K562 (cell line): ENCODE data around the gene PMCH.

Experiments
- BMI1 ChIP-seq: fragments of 150-350 bp; IDR thresholded peaks from 2 replicates; pipeline ENCODE4 v1.6.1; 2014; ENCODE audit warnings: low read length
- EZH2 ChIP-seq: IDR thresholded peaks from 2 replicates; pipeline ENCODE4 v1.6.1; 2012; ENCODE audit warnings: low read depth, mild to moderate bottlenecking, inconsistent platforms, low read length, borderline replicate concordance
- PHF8 ChIP-seq: fragments of 200-600 bp; sonication (generic); IDR thresholded peaks from 2 replicates; pipeline ENCODE4 v1.6.1; 2012; ENCODE audit warnings: mixed run types, mild to moderate bottlenecking, inconsistent platforms, low read length, moderate library complexity, borderline replicate concordance
- POLR2AphosphoS5 ChIP-seq: IDR thresholded peaks from 2 replicates; pipeline ENCODE4 v1.6.1; 2011; ENCODE audit warnings: mild to moderate bottlenecking, low read depth, low read length, moderate library complexity; ENCODE audit not compliant: control insufficient read depth, insufficient read depth
- SRF ChIP-seq, 2 experiments: fragments of 250-450, 450-650 bp in 1 of 2; sonication (Bioruptor Pico) in 1 of 2; sonication (generic) in 1 of 2; formaldehyde crosslinking; IDR thresholded peaks; 2 replicates each; pipeline versions ENCODE4 v1.5.0 to v1.5.1; 2020 to 2022; ENCODE audit warnings: mild to moderate bottlenecking in 1 of 2, missing genetic modification reagents in 1 of 2
- TAF1 ChIP-seq: IDR thresholded peaks from 2 replicates; pipeline ENCODE4 v1.6.1; 2011; ENCODE audit warnings: mild to moderate bottlenecking, low read length, moderate library complexity; ENCODE audit not compliant: insufficient read depth, control insufficient read depth, severe bottlenecking; ENCODE audit errors: extremely low read depth
- YY1 ChIP-seq, 3 experiments: IDR thresholded peaks; 2 replicates each; pipeline ENCODE4 v1.6.1; 2011; ENCODE audit warnings: low read length in 2 of 3, mild to moderate bottlenecking in 2 of 3, moderate library complexity in 2 of 3, borderline replicate concordance in 1 of 3, control low read depth in 1 of 3, low read depth in 1 of 3; ENCODE audit not compliant: insufficient read depth in 3 of 3, insufficient replicate concordance in 2 of 3, control insufficient read depth in 1 of 3, insufficient read length in 1 of 3; ENCODE audit errors: extremely low read depth in 1 of 3
- TF ChIP-seq, protein P1 (sequence below): sonication (generic); formaldehyde crosslinking; IDR thresholded peaks from 2 replicates; pipeline ENCODE4 v1.8.1; 2022; ENCODE audit warnings: missing genetic modification reagents
- TF ChIP-seq, protein P2 (sequence below), 3 experiments: IDR thresholded peaks in 2 of 3; conservative IDR thresholded peaks in 1 of 3; 2 replicates each; pipeline ENCODE4 v1.5.1; 2011 to 2012; ENCODE audit warnings: low read length in 3 of 3, mild to moderate bottlenecking in 3 of 3, control low read depth in 2 of 3, improper control_type of control experiment in 1 of 3, inconsistent platforms in 1 of 3, low read depth in 1 of 3, mixed read lengths in 1 of 3, moderate library complexity in 1 of 3; ENCODE audit not compliant: insufficient read depth in 2 of 3

DNA sequence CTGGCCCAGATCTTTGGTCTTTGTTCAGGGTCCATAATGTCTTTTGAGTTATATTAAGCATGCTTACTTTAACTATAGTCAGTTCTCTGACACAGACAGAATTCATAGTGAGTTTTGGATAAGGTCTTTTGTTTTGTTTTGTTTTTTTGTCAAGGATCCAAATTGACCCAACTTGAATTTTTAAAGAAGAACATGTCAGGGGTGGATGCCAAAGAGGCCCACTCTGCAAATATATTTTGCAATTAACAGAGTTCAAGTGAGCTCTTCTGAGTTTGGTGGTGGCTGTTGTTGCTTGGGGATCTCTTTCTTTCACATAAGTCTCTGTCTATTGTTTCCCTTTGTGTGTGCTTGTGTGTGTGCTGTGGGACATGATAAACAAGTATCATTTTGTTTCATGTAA lies 34.4 kb upstream of the PMCH start:
- TF ChIP-seq, protein P1, sequence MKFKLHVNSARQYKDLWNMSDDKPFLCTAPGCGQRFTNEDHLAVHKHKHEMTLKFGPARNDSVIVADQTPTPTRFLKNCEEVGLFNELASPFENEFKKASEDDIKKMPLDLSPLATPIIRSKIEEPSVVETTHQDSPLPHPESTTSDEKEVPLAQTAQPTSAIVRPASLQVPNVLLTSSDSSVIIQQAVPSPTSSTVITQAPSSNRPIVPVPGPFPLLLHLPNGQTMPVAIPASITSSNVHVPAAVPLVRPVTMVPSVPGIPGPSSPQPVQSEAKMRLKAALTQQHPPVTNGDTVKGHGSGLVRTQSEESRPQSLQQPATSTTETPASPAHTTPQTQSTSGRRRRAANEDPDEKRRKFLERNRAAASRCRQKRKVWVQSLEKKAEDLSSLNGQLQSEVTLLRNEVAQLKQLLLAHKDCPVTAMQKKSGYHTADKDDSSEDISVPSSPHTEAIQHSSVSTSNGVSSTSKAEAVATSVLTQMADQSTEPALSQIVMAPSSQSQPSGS (CRISPR knock-in tag), result no peak
- TF ChIP-seq TAF1, result no peak
- TF ChIP-seq YY1 (IDR thresholded peaks at IDR 0.05; ENCODE audit: borderline replicate concordance in 1 of 3, control insufficient read depth in 1 of 3, extremely low read depth in 1 of 3, insufficient read depth in 3 of 3, insufficient read length in 1 of 3, insufficient replicate concordance in 2 of 3, low read depth in 1 of 3, low read length in 2 of 3), result no peak
- TF ChIP-seq SRF (CRISPR knock-in tag; IDR thresholded peaks at IDR 0.05), result no peak
- TF ChIP-seq POLR2AphosphoS5, result no peak
- TF ChIP-seq, protein P2, sequence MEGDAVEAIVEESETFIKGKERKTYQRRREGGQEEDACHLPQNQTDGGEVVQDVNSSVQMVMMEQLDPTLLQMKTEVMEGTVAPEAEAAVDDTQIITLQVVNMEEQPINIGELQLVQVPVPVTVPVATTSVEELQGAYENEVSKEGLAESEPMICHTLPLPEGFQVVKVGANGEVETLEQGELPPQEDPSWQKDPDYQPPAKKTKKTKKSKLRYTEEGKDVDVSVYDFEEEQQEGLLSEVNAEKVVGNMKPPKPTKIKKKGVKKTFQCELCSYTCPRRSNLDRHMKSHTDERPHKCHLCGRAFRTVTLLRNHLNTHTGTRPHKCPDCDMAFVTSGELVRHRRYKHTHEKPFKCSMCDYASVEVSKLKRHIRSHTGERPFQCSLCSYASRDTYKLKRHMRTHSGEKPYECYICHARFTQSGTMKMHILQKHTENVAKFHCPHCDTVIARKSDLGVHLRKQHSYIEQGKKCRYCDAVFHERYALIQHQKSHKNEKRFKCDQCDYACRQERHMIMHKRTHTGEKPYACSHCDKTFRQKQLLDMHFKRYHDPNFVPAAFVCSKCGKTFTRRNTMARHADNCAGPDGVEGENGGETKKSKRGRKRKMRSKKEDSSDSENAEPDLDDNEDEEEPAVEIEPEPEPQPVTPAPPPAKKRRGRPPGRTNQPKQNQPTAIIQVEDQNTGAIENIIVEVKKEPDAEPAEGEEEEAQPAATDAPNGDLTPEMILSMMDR (IDR thresholded peaks at IDR 0.05 in 2 of 3, conservative IDR thresholded peaks at IDR 0.05 in 1 of 3; ENCODE audit: insufficient read depth in 2 of 3, low read depth in 1 of 3, low read length in 3 of 3), result no peak
- TF ChIP-seq BMI1, result no peak
- no peak for TF ChIP-seq EZH2
- TF ChIP-seq PHF8, result no peak
